Measurements from ENCODE around the gene RAB11FIP3.
"Not testable (repeated sequence)": the region's sequence is repeated elsewhere in the genome, so short reads cannot be mapped to it uniquely, and the experiment has no call there.

Gene RAB11FIP3

GRCh38 chr16:496097-496886 is 70.8 kb downstream of the RAB11FIP3 start:
- DNase-seq: no peak

GRCh38 chr16:497258-497657 is 71.8 kb downstream of the RAB11FIP3 start:
- DNase-seq: no peak

- no peak for DNase-seq
These were observed 74.5 kb downstream of the RAB11FIP3 start for GRCh38 chr16:499924-500323.

GRCh38 chr16:500709-501108 is 75.3 kb downstream of the RAB11FIP3 start:
- no peak for DNase-seq

- no peak for DNase-seq
These were observed 76.9 kb downstream of the RAB11FIP3 start for GRCh38 chr16:502179-502943.

- DNase-seq: no peak
These were observed 78.0 kb downstream of the RAB11FIP3 start for GRCh38 chr16:503150-504071.

- DNase-seq: no peak
These were observed 80.2 kb downstream of the RAB11FIP3 start for GRCh38 chr16:505479-506245.

GRCh38 chr16:506246-506546 is 80.7 kb downstream of the RAB11FIP3 start:
- no peak for DNase-seq

- not testable (repeated sequence) for DNase-seq
These were observed 82.1 kb downstream of the RAB11FIP3 start for GRCh38 chr16:507527-507926.

- no peak for DNase-seq
These were observed 82.5 kb downstream of the RAB11FIP3 start for GRCh38 chr16:507996-508395.

- DNase-seq: no peak
These were observed 83.7 kb downstream of the RAB11FIP3 start for GRCh38 chr16:508884-509736.

- no peak for DNase-seq
These were observed 84.8 kb downstream of the RAB11FIP3 start for GRCh38 chr16:510066-510825.

- DNase-seq: no peak
These were observed 87.4 kb downstream of the RAB11FIP3 start for GRCh38 chr16:512802-513201.

GRCh38 chr16:513950-514349 is 88.5 kb downstream of the RAB11FIP3 start:
- no peak for DNase-seq

- DNase-seq: no peak
These were observed 89.9 kb downstream of the RAB11FIP3 start for GRCh38 chr16:515175-515938.

- no peak for DNase-seq
These were observed 90.4 kb downstream of the RAB11FIP3 start for GRCh38 chr16:515939-516226.

GRCh38 chr16:516301-516700 is 90.9 kb downstream of the RAB11FIP3 start:
- DNase-seq: no peak

GRCh38 chr16:518858-519257 is 93.4 kb downstream of the RAB11FIP3 start:
- DNase-seq: no peak

- DNase-seq: no peak
These were observed 94.0 kb downstream of the RAB11FIP3 start for GRCh38 chr16:519425-519824.

Data from T1000 (cell line).